Renal cortex interstitium (tissue), 15 donors: Measurements from ENCODE around the gene RPGRIP1. TPM values are rescaled to one million over a fixed set of nuclear protein-coding genes. Genes with fewer than 3 reads are reported as not detected.
"Not testable (repeated sequence)": the region's sequence is repeated elsewhere in the genome, so short reads cannot be mapped to it uniquely, and the experiment has no call there.

Source experiments
- DNase-seq, 11 donors: peaks; one replicate each; pipeline ENCODE4 v3.0.0-alpha.2; 2013; ENCODE audit warnings: low read depth in 9 of 11, low spot score in 4 of 11; ENCODE audit errors: extremely low read depth in 1 of 11
- long read RNA-seq, 16 experiments: transcript quantifications; one replicate each; lab custom pipeline, GENCODE V29; 2026
- polyA plus RNA-seq, 3 donors: library from polyadenylated mRNA; unstranded; fragments of 120-200 nt; gene quantifications; one replicate each; pipeline ENCODE4 v1.2.1, GENCODE V29; 2013; ENCODE audit not compliant: insufficient read length in 3 of 3

RPGRIP1 gene
- under 1 TPM; 0.36 to 0.42 (median 0.40) TPM for polyA plus RNA-seq
- long read RNA-seq, donor 1, partial matches to known transcripts, result 83 of 91 reads
- long read RNA-seq, donor 1, other reads (novel, unspliced or antisense), result 8 of 91 reads
- long read RNA-seq, donor 2, result 0 reads
- long read RNA-seq, donor 3, partial matches to known transcripts, result 136 of 144 reads
- long read RNA-seq, donor 3, other reads (novel, unspliced or antisense), result 8 of 144 reads
- long read RNA-seq, donor 4, result 0 reads
- long read RNA-seq, donor 5, result 0 reads
- long read RNA-seq, donor 6, result 0 reads
- long read RNA-seq, donor 7, partial matches to known transcripts, result 166 of 176 reads
- long read RNA-seq, donor 7, other reads (novel, unspliced or antisense), result 10 of 176 reads
- long read RNA-seq, donor 8, result 0 reads
- long read RNA-seq, donor 9, partial matches to known transcripts, result 81 of 81 reads
- long read RNA-seq, donor 9, other reads (novel, unspliced or antisense), result 0 of 81 reads
- long read RNA-seq, donor 10, partial matches to known transcripts, result 97 of 104 reads
- long read RNA-seq, donor 10, other reads (novel, unspliced or antisense), result 7 of 104 reads
- long read RNA-seq, donor 11, partial matches to known transcripts, result 105 of 115 reads
- long read RNA-seq, donor 11, other reads (novel, unspliced or antisense), result 10 of 115 reads
- long read RNA-seq, donor 12, result 0 reads
- long read RNA-seq, donor 13, result 0 reads
- long read RNA-seq, donor 14, result 0 reads
- long read RNA-seq, donor 15, result 0 reads
- long read RNA-seq, donor 16, partial matches to known transcripts, result 370 of 395 reads
- long read RNA-seq, donor 16, other reads (novel, unspliced or antisense), result 25 of 395 reads

DNA sequence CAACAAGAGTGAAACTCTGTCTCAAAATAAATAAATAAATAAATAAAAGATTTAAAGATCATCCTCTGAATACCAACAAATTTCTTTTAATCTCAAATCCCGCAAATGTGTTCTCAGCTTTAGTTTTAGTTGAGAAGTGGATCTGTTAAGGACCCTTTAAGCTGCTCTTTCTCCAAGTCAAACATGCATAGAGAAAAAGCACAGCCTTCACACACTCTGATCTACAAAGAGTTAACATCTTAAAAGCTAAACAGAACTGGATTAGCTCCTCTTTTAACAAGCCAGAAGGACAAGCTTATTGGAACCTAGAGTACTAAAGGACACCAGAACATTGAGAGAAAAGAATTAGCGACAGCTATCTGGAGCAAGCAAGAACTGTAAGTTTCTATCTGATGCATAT lies at the start of gene RPGRIP1:
TSS of gene RPGRIP1 (plus strand) at position 301 of the 400 bp plus-strand sequence. CDS start 7,894 bp downstream, outside the sequence.
- no peak for DNase-seq

DNA sequence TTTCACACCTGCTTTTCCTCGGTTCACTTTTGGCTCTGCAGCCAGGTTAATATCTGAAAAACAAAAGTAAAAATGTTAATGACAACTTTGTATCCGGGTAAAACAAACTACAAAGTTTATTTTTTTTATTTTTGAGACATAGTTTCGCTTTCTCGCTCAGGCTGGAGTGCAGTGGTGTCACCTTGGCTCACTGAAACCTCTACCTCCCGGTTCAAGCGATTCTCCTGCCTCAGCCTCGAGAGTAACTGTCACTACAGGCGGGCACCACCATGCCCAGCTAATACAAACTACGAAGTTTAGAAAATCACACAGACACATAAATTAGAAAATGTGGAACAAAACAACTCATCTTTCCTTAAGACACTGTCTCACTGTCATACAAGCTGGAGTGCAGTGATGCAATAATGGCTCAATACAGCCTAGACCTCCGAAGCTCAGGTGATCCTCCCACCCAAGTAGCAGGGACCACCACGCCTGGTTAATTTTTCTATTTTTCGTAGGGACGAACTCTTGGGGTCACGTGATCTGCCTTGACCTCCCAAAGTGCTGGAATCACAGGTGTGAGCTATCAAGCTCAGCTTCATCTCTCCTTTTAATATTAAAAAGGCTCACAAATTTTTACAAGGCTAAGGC lies 48.7 kb upstream of the RPGRIP1 start:
- no peak for DNase-seq

DNA sequence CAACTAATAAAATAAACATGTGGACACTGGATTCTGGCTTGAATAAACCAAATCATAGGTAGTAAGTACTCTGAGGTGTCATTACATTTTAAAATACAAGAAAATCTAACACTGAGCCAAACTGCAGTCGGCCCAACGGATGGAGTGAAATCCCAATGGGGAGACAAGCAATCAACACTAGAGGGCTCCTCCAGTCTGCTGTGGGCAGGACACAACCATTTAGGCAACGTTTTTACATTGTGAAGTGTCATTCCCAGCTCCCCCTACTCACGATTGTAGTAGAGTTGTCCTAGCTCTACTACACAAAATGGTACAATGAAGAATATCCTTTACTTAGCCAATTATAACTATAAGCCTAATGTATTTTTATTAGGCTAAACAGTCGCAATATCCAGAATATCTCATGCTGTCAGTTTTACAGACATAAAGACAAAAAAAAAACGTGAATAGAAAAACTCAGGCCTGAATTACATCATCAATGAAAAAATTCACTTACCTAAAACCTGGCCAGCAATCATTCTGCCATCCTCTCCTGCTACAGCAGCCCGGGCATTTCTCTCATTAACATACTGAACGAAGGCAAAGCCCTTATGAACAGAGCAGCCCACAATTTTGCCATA lies 46.3 kb upstream of the RPGRIP1 start:
- no peak for DNase-seq

DNA sequence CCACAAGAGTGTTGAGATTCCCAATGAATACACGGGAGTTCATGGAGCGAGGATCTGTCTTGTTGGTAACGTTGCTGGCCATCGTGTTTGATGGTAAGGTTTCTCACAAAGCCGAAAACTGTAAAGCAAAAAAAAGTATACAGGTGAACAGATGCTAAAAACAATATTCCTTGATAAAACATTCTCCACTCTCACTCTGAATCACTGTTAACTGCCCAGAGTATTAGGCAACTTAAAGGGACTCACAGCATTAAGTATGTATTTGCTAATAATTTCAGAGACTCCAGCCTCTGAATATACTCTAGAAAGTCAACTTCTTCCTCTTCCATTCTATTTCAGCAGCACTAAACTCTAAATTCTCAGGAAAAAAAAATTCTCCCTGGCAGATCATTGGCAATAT lies 45.8 kb upstream of the RPGRIP1 start:
- DNase-seq, result no peak

- DNase-seq, result no peak
Measured at GRCh38 chr14:21236948-21237797, 42.7 kb upstream of the RPGRIP1 start.

DNA sequence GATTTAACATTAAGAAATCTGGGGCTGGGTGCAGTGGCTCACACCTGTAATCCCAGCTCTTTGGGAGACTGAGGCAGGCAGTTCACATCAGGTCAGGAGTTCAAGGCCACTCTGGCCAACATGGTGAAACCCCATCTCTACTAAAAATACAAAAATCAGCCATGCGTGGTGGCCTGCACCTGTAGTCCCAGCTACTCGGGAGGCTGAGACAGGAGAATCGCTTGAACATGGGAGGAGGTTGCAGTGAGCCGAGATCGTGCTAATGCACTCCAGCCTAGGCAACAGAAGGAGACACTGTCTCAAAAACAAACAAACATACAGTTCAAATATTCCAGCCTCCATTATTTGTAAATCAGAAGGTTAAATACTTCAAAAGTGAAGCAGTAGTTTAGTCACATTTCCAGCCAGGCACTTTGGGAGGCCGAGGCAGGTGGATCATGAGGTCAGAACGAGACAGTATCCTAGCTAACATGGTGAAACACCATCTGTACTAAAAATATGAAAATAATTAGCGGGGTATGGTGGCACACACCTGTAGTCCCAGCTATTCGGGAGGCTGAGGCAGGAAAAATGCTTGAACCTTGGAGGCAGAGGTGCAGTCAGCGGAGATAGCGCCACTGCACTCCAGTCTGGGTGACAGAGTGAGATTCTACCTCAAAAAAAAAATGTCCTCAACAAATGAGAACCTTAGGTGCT lies 40.9 kb upstream of the RPGRIP1 start:
- no peak for DNase-seq

- DNase-seq, result no peak
Measured at GRCh38 chr14:21240417-21240816, 39.5 kb upstream of the RPGRIP1 start.

GRCh38 chr14:21241218-21241819 lies 38.6 kb upstream of the RPGRIP1 start:
- DNase-seq, result peak in 2 of 11 donors; percentile 10 to 30

- DNase-seq, result no peak
Measured at GRCh38 chr14:21244544-21244943, 35.3 kb upstream of the RPGRIP1 start.

DNA sequence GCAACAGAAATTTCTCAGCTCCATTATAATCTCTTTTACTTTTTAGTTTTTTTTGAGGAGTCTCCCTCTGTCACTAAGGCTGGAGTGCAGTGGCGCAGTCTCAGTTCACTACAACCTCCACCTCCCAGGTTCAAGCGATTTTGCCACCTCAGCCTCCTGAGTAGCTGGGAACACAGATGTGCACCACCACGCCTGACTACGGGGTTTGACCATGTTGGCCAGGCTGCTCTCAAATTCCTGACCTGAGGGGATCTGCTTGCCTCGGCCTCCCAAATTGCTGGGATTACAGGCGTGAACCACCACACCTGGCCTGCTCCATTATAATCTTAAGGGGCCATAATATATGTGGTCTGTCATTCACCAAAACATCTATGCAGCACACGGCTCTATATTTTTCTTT lies 34.1 kb upstream of the RPGRIP1 start:
- DNase-seq, result no peak

GRCh38 chr14:21248338-21248737 lies 31.5 kb upstream of the RPGRIP1 start:
- DNase-seq, result no peak

- no peak for DNase-seq
Measured at GRCh38 chr14:21248739-21249411, 31.0 kb upstream of the RPGRIP1 start.

- DNase-seq, result no peak
Measured at GRCh38 chr14:21251215-21251614, 28.7 kb upstream of the RPGRIP1 start.

GRCh38 chr14:21252149-21252548 lies 27.7 kb upstream of the RPGRIP1 start:
- no peak for DNase-seq

GRCh38 chr14:21255385-21256101 lies 24.3 kb upstream of the RPGRIP1 start:
- no peak for DNase-seq

DNA sequence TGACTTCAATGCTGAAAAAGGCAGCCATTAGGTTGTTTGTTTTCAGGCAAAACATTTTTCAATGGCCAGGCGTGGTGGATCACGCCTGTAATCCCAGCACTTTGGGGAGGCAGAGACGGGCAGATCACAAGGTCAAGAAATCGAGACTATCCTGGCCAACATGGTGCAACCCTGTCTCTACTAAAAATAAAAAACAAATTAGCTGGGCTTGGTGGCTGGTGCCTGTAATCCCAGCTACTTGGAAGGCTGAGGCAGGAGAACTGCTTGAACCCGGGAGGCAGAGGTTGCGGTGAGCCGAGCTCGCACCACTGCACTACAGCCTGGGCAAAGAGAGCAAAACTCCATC lies 23.8 kb upstream of the RPGRIP1 start:
- DNase-seq, result not testable (repeated sequence)
